Caco-2 (cell line): ENCODE results near the gene KNDC1. TPM values are rescaled to one million over a fixed set of nuclear protein-coding genes. Genes with fewer than 3 reads are reported as not detected.

Experiments used
- BruUV-seq: library from RNA; stranded (reverse); fragments of 400-500 nt; replicated peaks from 2 replicates; lab custom pipeline; 2021; lab: Mats Ljungman, UMichigan
- CTCF ChIA-PET: fragments of 300-600 bp; sonication (Branson Sonifier 250); formaldehyde crosslinking; loops from one replicate; lab custom pipeline; 2022; ENCODE audit warnings: antibody characterized with exemption; lab: Charles Lee
- POLR2A ChIA-PET: fragments of 300-600 bp; sonication (Branson Sonifier 250); formaldehyde crosslinking; loops from one replicate; lab custom pipeline; 2022; ENCODE audit warnings: antibody characterized with exemption; lab: Charles Lee
- DNase-seq, 2 experiments: peaks; one replicate each; pipeline versions ENCODE4 v3.0.0 to v3.0.0-alpha.2; 2020 to 2022
- H3K27me3 ChIP-seq: replicated peaks from 2 replicates; pipeline ENCODE4 v1.6.0; 2011; ENCODE audit warnings: low read length; ENCODE audit not compliant: control insufficient read depth, insufficient read depth
- H3K36me3 ChIP-seq: 2 replicates; pipeline ENCODE4 v1.5.1; 2011; ENCODE audit warnings: low read length; ENCODE audit not compliant: control insufficient read depth, insufficient read depth
- H3K4me1 ChIP-seq: fragments of 250-450 bp; sonication (Bioruptor Pico); 2 replicates; pipeline ENCODE4 v1.5.1; 2020; ENCODE audit warnings: mild to moderate bottlenecking
- H3K4me3 ChIP-seq: 2 replicates; pipeline ENCODE4 v1.5.1; 2011; ENCODE audit warnings: low read depth, mild to moderate bottlenecking, control low read depth, low read length
- H3K9me3 ChIP-seq: fragments of 250-450 bp; sonication (Bioruptor Pico); 2 replicates; pipeline ENCODE4 v1.5.1; 2020; ENCODE audit warnings: mild to moderate bottlenecking, moderate library complexity
- H3K27ac Mint-ChIP-seq: one replicate; pipeline ENCODE4 v1.8.0; 2022; ENCODE audit warnings: mixed read lengths; ENCODE audit not compliant: unreplicated experiment
- H3K27me3 Mint-ChIP-seq: one replicate; pipeline ENCODE4 v1.8.0; 2022; ENCODE audit warnings: mixed read lengths; ENCODE audit not compliant: insufficient read depth, unreplicated experiment
- H3K36me3 Mint-ChIP-seq: one replicate; pipeline ENCODE4 v1.8.0; 2022; ENCODE audit warnings: mild to moderate bottlenecking, mixed read lengths; ENCODE audit not compliant: insufficient read depth, unreplicated experiment
- H3K4me1 Mint-ChIP-seq: one replicate; pipeline ENCODE4 v1.8.0; 2022; ENCODE audit warnings: low read depth, mixed read lengths; ENCODE audit not compliant: unreplicated experiment
- H3K4me3 Mint-ChIP-seq: one replicate; pipeline ENCODE4 v1.8.0; 2022; ENCODE audit warnings: mild to moderate bottlenecking, moderate library complexity, mixed read lengths; ENCODE audit not compliant: unreplicated experiment
- H3K9me3 Mint-ChIP-seq: one replicate; pipeline ENCODE4 v1.8.0; 2022; ENCODE audit warnings: mixed read lengths; ENCODE audit not compliant: unreplicated experiment
- intact Hi-C: fragments of 100-400 bp; cut with micrococcal nuclease; formaldehyde crosslinking; loops from one replicate; pipeline ENCODE4 v1.10.0; 2022; ENCODE audit not compliant: unreplicated experiment
- total RNA-seq: library from RNA; stranded (reverse); gene quantifications from 2 replicates; pipeline ENCODE4 v1.2.3, GENCODE V29; 2022
- TF ChIP-seq, protein P1 (sequence below), 2 experiments: fragments of 200-600 bp in 1 of 2; IDR thresholded peaks; 1 replicate in 1 of 2; 2 replicates in 1 of 2; pipeline versions ENCODE4 v1.5.1 to v1.8.0; 2011 to 2022; ENCODE audit warnings: antibody characterized with exemption in 1 of 2, control low read depth in 1 of 2, inconsistent platforms in 1 of 2, low read depth in 1 of 2, low read length in 1 of 2, mild to moderate bottlenecking in 1 of 2, moderate library complexity in 1 of 2; ENCODE audit not compliant: insufficient read depth in 1 of 2, severe bottlenecking in 1 of 2, unreplicated experiment in 1 of 2

The KNDC1 gene
- total RNA-seq, 1 experiment from 2014 or later = 3.2 TPM

DNA sequence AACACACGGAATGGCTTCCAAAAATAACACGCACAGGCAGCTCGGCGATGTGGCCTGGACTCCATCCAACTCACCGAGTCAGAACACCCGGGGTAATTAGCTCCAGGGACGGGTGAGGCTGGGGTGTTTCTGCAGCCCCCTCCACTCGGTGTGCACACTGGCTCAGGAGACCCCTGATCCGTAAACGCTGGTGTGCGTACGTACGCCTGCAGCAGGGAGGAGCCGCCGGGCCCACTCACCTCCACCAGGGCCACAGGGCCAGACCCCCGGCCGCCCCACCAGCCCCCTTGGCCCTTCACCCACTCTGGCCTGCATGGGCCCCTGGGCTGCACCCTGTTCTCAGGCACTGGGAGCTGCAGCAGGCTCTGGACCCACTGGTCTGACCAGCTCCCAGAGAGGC lies 47.6 kb downstream of the KNDC1 start:
- Mint-ChIP-seq H3K27ac (no peak overlapping the region), H3K27me3 (peaks cover 4% of the 10 kb centered on the region)
- CTCF ChIA-PET = no interaction called here

DNA sequence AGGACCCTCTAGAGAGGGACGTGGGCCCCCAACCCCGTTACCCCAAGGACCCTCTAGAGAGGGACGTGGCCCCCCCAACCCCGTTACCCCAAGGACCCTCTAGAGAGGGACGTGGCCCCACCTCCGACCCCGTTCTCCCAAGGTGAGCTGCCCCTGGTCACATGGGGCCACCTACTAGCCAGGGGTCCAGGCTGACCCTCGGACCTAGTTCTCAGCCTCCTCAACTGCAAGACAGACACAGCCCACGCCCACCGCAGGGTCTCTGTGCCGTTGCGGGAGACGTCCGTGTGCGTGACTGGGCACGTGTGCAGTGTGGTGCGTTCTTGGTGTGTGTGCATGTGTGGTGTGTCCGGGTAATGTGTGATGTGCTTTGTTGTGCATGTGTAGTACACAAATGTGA lies 48.4 kb downstream of the KNDC1 start:
- CTCF ChIA-PET = no interaction called here
- Histone ChIP-seq H3K4me1 (no peaks in the 10 kb centered on the region), H3K27me3 (peaks cover 3% of the 10 kb centered on the region; the same call in 1 of the 2 replicates), H3K9me3 (peaks cover 5% of the 10 kb centered on the region; the same call in 1 of the 2 replicates), H3K4me3 (no peak overlapping the region), H3K36me3 (no peaks in the 10 kb centered on the region)
- H3K4me1 Mint-ChIP-seq = no peaks in the 10 kb centered on the region
- H3K36me3 Mint-ChIP-seq = no peaks in the 10 kb centered on the region
- no peaks in the 10 kb centered on the region for H3K9me3 Mint-ChIP-seq
- no peak for DNase-seq
- TF ChIP-seq, protein P1, sequence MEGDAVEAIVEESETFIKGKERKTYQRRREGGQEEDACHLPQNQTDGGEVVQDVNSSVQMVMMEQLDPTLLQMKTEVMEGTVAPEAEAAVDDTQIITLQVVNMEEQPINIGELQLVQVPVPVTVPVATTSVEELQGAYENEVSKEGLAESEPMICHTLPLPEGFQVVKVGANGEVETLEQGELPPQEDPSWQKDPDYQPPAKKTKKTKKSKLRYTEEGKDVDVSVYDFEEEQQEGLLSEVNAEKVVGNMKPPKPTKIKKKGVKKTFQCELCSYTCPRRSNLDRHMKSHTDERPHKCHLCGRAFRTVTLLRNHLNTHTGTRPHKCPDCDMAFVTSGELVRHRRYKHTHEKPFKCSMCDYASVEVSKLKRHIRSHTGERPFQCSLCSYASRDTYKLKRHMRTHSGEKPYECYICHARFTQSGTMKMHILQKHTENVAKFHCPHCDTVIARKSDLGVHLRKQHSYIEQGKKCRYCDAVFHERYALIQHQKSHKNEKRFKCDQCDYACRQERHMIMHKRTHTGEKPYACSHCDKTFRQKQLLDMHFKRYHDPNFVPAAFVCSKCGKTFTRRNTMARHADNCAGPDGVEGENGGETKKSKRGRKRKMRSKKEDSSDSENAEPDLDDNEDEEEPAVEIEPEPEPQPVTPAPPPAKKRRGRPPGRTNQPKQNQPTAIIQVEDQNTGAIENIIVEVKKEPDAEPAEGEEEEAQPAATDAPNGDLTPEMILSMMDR (IDR thresholded peaks at IDR 0.05; ENCODE audit: insufficient read depth in 1 of 2, low read depth in 1 of 2, low read length in 1 of 2, severe bottlenecking in 1 of 2, unreplicated experiment in 1 of 2) = no peak
- no TSS peak for BruUV-seq
- POLR2A ChIA-PET = no interaction called here
- intact Hi-C loops = no loop called here
- peaks cover 4% of the 10 kb centered on the region for H3K27me3 Mint-ChIP-seq
- H3K4me3 Mint-ChIP-seq = no peak overlapping the region
- no peak overlapping the region for H3K27ac Mint-ChIP-seq

More for the DNA sequence above, 47.6 kb downstream of the KNDC1 start:
- no peaks in the 10 kb centered on the region for H3K4me1 Mint-ChIP-seq
- no TSS peak for BruUV-seq
- Histone ChIP-seq H3K9me3 (peaks cover 5% of the 10 kb centered on the region; the same call in 1 of the 2 replicates), H3K27me3 (peaks cover 3% of the 10 kb centered on the region; the same call in 1 of the 2 replicates), H3K36me3 (no peaks in the 10 kb centered on the region), H3K4me3 (no peak overlapping the region), H3K4me1 (no peaks in the 10 kb centered on the region)
- POLR2A ChIA-PET = no interaction called here
- no peaks in the 10 kb centered on the region for H3K9me3 Mint-ChIP-seq
- no peak for DNase-seq
- H3K36me3 Mint-ChIP-seq = no peaks in the 10 kb centered on the region
- intact Hi-C loops = no loop called here
- no peak overlapping the region for H3K4me3 Mint-ChIP-seq
- TF ChIP-seq, protein P1 (IDR thresholded peaks at IDR 0.05; ENCODE audit: insufficient read depth in 1 of 2, low read depth in 1 of 2, low read length in 1 of 2, severe bottlenecking in 1 of 2, unreplicated experiment in 1 of 2) = no peak

DNA sequence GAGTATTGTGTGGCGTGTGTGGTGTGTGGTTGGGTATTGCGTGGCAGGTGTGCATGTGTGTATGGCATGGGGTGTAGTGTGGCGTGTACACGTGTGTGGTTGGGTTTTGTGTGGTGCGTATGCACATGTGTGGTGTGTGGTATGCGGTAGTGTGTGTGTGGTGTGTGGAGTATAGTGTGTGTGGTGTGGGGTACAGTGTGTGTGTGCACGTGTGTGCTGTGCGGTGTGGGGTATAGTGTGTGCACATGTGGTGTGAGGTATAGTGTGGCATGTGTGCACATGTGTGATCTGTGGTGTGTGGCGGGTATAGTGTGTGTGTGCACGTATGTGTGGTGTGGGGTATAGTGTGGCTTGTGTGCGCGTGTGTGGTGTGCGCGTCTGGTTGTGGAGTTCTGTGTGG lies 49.1 kb downstream of the KNDC1 start:
- no TSS peak for BruUV-seq
- H3K4me1 ChIP-seq = no peaks in the 10 kb centered on the region
- no peaks in the 10 kb centered on the region for H3K36me3 ChIP-seq
- peaks cover 2% of the 10 kb centered on the region; the same call in 1 of the 2 replicates for H3K27me3 ChIP-seq
- Mint-ChIP-seq H3K27me3 (peaks cover 4% of the 10 kb centered on the region), H3K4me1 (no peaks in the 10 kb centered on the region), H3K4me3 (no peak overlapping the region), H3K27ac (no peak overlapping the region), H3K36me3 (no peaks in the 10 kb centered on the region), H3K9me3 (no peaks in the 10 kb centered on the region)
- intact Hi-C loops = no loop called here
- peaks cover 5% of the 10 kb centered on the region; the same call in 1 of the 2 replicates for H3K9me3 ChIP-seq
- no peak overlapping the region for H3K4me3 ChIP-seq
- TF ChIP-seq, protein P1 (IDR thresholded peaks at IDR 0.05; ENCODE audit: insufficient read depth in 1 of 2, low read depth in 1 of 2, low read length in 1 of 2, severe bottlenecking in 1 of 2, unreplicated experiment in 1 of 2) = no peak
- POLR2A ChIA-PET = no interaction called here
- CTCF ChIA-PET = no interaction called here
- DNase-seq = no peak
